NCI-H226 (cell line): Measurements from ENCODE around the gene LRP6.
"Not testable (repeated sequence)": the region's sequence is repeated elsewhere in the genome, so short reads cannot be mapped to it uniquely, and the experiment has no call there.

Experiments used
- DNase-seq: peaks from one replicate; pipeline ENCODE4 v3.0.0-alpha.2; 2015

The LRP6 gene

GRCh38 chr12:12266873-12267741 is at the start of gene LRP6:
TSS of gene LRP6 (minus strand) at chr12:12267044. CDS start at chr12:12266735, 309 bp downstream.
- peak; percentile 87 for DNase-seq

DNA sequence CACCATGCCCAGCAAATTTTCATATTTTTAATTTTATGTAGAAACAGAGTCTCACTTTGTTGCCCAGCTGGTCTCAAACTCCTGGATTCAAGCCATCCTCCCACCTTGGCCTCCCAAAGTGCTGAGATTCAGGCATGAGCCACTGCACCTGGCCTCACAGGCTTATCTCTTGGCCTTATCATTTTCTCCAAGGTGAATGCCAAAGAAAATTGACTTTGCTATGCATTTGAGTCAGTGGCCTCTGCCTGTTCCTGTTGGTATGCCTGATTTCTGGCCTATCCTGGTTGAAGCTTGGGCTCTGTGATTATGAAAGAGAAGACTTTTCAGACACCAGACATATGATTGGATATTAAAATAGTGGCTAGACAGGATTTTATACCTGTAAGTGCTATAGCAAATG is 49.0 kb upstream of the LRP6 start:
- DNase-seq, result no peak

GRCh38 chr12:12310695-12311094 is 43.9 kb upstream of the LRP6 start:
- not testable (repeated sequence) for DNase-seq

- DNase-seq, result no peak
Observed at GRCh38 chr12:12305568-12306300, 38.9 kb upstream of the LRP6 start.

- DNase-seq, result no peak
Observed at GRCh38 chr12:12302976-12303375, 36.1 kb upstream of the LRP6 start.

GRCh38 chr12:12301122-12301521 is 34.3 kb upstream of the LRP6 start:
- DNase-seq, result no peak

- DNase-seq, result no peak
Observed at GRCh38 chr12:12297201-12297830, 30.5 kb upstream of the LRP6 start.

- peak; percentile 78 for DNase-seq
Observed at GRCh38 chr12:12294215-12295005, 27.6 kb upstream of the LRP6 start.

GRCh38 chr12:12290206-12290605 is 23.4 kb upstream of the LRP6 start:
- DNase-seq, result no peak

DNA sequence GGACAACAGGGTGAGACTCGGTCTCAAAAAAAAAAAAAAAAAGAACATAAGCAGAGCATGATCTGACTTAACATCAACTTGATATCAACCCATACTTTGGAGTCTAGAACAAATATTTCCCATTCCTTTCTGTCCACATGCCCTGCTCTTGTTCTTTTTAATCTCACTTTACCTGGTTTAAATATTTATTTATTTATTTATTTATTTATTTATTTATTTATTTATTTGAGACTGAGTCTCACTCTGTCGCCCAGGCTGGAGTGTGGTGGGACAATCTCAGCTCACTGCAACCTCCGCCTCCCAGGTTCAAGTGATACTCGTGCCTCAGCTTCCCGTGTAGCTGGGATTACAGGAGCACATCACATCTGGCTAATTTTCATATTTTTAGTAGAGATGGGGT is 19.6 kb upstream of the LRP6 start:
- no peak for DNase-seq

GRCh38 chr12:12282761-12283425 is 16.0 kb upstream of the LRP6 start:
- DNase-seq, result peak; percentile 70

- no peak for DNase-seq
Observed at GRCh38 chr12:12282202-12282601, 15.4 kb upstream of the LRP6 start.

DNA sequence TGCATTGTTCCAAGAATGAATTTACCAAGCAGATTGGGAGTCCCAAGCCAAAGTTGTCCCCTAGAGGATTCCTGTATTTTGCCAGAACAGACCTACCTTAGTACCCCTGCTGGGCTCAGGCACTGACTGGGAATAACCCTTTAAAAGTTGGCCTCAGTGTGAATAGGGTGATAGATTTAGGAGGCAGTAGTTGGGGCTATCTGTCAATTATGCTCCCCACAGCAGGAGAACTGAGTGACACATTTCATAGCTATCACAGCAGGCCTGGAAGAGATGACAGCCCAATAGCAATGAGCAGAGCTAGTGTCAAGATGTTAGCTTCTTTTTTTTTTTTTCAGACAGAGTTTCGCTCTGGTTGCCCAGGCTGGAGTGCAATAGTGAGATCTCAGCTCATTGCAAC is 14.3 kb upstream of the LRP6 start:
- DNase-seq, result no peak

DNA sequence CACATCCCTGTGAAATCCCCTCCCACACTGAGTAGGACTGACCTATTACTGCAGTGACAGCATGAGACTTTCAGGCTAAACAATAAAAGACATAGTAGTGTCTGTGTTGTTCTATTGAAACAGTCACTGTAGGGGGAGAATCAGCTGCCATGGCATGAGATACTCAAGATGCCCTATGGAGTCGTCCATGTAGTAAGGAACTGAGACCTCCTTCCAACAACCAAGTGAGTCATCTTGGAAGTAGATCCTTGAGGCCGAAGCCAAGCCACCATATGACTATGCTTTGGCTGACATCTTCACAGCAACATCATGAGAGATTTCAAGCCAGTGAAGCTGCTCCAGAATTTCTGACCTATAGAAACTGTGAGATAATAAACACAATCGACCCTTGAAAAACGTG is 12.1 kb upstream of the LRP6 start:
- DNase-seq, result no peak

DNA sequence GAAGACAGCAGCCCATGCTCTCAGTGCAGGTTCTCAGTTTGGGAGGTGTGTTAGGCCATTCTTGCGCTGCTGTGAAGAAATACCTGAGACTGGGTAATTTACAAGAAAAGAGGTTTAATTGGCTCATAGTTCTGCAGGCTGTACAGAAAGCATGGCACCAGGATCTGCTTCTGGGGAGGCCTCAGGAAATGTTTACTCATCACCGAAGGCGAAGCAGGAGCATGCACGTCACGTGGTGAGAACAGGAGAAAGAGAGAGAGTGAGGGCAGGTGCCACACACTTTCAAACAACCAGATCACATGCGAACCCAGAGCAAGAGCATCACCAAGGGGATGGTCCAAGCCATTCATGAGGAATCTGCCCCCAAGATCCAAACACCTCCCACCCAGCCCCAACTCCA is 9.0 kb upstream of the LRP6 start:
- no peak for DNase-seq

GRCh38 chr12:12273291-12273957 is 6.6 kb upstream of the LRP6 start:
- no peak for DNase-seq

DNA sequence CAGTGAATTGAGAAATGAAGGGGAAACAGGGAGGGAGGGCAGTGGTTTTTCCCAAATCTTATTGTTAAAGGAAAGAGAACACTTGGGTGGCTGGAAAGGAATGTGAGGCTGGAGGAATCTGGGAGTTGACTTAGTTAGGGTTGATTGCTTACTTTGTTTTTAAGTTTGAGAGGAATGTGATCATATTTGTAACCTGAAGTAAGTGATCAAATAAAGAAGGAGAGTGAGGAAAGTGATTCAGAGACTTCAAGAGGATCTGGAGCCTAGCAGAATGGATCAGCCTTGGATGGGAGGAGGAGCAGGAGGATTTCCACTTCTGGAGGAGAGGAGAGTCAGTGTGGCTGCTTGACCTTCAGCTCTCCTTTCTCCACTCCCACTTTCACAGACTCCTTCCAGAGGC is 6.0 kb upstream of the LRP6 start:
- DNase-seq, result peak; percentile 37

DNA sequence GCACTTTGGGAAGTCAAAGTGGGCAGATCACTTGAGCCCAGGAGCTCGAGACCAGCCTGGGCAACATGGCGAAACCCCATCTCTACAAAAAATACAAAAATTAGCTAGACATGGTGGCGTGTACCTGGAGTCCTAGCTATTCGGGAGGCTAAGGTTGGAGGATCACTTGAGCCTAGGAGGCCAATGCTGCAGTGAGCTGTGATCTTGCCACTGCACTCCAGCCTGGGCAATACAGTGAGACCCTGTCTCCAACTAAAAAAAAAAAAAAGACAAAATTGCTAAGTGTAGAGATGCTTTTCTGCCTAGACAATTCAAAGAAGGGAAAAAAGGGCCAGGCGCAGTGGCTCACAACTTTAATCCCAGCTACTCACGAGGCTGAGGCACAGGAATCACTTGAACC is 3.4 kb upstream of the LRP6 start:
- no peak for DNase-seq

GRCh38 chr12:12267742-12268200 is 927 bp upstream of the LRP6 start:
- DNase-seq, result no peak

DNA sequence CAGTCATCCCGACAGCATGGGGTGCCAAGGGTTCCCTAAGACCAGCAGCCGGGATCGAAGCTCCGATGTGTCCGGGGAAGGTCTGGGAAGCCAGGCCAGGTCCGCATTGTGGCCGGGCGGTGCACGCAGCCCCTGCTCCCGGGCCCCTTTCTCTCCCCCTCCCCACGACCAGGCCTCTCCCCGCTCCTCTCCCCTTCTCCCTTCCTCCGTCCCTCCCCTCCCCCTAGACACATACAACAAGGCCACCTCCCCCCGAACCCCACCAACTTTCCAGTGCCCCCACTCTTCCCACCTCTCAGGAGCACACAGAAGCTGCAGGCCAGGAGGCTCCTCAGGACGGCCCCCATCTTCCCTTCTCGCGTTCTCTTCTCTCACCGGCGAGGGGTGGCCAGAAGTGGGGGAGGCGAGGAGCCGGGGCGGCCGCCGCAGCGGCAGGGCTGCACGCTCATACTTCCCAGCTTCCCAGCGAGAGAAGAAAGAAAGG is 413 bp downstream of the LRP6 start:
- DNase-seq, result no peak
